GM12864 (cell line): ENCODE results near the gene MAP7D2.

Source experiments
- DNase-seq: peaks from one replicate; pipeline ENCODE4 v3.0.0-alpha.2; 2011; ENCODE audit warnings: low read depth
- H3K4me3 ChIP-seq: 2 replicates; pipeline ENCODE4 v1.5.1; 2011; ENCODE audit warnings: mild to moderate bottlenecking, low read depth, low read length, control low read depth
- TF ChIP-seq, protein P1 (sequence below): IDR thresholded peaks from 2 replicates; pipeline ENCODE4 v1.5.1; 2011; ENCODE audit warnings: low read depth, mild to moderate bottlenecking, moderate library complexity, low read length, control low read depth, inconsistent platforms; ENCODE audit errors: missing control alignments

The MAP7D2 gene

DNA sequence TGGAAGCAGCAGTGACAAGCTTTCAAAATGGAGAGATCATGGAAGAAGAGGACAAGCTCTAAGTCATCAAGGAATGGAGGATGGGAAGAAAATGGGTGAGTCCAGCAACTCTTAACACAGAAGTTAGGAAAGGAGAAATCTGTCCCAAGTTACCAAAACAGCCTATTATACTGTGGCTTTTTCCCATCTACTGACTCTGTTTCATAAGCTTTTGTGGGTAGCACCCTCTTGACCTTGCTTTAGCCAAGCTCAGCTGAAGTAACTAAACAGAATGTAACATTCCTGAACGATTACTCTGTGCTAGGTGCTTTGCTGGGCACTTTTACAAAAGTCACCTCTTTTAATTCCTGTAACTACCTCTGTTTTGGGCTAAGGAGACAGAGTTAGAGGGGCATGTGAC lies 54.9 kb downstream of the MAP7D2 start:
- no peak for DNase-seq

DNA sequence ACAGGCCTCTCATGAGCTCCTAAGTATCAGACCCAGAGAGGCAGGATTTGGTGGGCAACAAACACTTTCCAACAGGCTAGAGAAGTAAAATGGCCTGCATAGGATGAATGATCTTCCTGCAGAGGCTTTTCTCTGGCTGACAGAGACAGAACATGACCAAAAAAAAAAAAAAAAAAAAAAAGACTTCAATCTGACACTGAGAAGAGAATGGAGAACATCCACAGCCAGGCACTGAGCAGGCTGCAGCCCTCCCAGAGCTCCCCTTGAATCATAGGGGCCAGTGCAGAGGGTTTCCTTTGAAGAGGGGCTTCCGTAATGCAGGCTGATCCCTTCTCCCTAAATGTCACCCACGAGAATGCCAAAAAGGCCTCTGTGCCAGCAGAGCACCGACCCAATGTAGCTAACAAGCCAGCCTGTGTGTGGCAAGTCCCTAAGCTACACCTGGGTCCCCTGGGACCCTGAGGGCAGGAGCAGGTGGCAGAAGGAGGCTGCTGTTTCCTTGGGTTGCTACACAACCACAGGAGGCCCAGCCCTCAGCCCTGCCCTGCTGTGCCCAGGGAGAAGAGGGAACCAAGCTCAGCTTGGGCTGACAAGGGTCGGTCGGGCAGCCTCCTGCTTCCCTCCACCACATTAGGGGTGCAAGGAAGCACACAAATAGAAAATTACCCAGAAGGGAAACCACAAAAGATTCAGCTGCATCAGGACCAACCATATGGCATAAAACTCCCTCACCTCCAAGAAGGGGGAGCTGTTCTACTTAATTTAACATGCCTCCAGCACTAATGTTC lies 55.6 kb downstream of the MAP7D2 start:
- TF ChIP-seq, protein P1, sequence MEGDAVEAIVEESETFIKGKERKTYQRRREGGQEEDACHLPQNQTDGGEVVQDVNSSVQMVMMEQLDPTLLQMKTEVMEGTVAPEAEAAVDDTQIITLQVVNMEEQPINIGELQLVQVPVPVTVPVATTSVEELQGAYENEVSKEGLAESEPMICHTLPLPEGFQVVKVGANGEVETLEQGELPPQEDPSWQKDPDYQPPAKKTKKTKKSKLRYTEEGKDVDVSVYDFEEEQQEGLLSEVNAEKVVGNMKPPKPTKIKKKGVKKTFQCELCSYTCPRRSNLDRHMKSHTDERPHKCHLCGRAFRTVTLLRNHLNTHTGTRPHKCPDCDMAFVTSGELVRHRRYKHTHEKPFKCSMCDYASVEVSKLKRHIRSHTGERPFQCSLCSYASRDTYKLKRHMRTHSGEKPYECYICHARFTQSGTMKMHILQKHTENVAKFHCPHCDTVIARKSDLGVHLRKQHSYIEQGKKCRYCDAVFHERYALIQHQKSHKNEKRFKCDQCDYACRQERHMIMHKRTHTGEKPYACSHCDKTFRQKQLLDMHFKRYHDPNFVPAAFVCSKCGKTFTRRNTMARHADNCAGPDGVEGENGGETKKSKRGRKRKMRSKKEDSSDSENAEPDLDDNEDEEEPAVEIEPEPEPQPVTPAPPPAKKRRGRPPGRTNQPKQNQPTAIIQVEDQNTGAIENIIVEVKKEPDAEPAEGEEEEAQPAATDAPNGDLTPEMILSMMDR: no peak
- DNase-seq: no peak
- no peak overlapping the region for H3K4me3 ChIP-seq

More for the DNA sequence above, 54.9 kb downstream of the MAP7D2 start:
- no peak overlapping the region for H3K4me3 ChIP-seq
- TF ChIP-seq, protein P1: no peak

DNA sequence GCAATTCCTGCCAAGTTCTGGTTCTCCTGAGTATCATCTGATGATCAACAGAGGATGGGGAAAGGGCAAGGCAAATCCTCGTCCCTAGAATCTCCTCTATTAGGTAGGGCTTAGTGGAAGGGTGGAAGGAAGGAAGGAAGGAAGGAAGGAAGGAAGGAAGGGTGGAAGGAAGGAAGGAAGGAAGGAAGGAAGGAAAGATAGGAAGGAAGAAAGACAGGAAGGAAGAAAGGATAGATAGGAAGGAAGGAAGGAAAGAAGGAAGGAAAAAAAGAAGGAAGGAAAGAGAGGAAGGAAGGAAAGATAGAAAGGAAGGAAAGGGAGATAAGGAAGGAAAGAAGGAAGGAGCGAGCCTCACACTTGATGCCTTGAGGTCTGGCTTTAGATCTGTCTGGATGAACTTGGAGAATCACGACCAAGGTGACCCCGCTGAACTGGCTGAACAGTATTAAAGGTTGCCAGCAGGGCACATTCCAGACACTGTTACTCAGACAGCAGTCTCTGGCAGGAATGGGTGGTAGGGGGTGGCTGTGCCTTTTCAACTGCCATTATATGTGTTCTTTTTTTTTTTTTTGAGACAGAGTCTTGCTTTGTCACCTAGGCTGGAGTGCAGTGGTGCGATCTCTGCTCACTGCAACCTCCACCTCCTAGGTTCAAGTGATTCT lies 57.1 kb downstream of the MAP7D2 start:
- no peak for DNase-seq
- H3K4me3 ChIP-seq: no peak overlapping the region
- TF ChIP-seq, protein P1: no peak

DNA sequence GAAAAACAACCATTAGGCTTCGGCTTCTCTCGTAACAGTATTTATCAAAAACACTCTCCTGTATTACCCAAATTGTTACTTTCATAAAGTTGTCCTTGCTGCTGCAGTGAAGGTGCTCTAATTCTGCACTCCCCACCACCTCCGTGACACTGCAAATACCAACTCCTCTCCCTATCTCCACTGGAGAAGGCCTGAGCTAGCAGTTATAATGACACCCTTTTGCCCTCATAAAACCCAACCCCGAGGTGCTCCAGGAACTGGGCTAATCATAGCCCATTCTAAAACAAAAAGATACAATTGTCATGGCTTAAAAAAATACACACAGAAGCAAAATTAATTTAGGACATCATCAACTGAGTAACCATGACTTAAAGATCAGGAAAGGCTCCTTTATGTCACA lies 59.2 kb downstream of the MAP7D2 start:
- TF ChIP-seq, protein P1: no peak
- DNase-seq: no peak
- H3K4me3 ChIP-seq: no peak overlapping the region

DNA sequence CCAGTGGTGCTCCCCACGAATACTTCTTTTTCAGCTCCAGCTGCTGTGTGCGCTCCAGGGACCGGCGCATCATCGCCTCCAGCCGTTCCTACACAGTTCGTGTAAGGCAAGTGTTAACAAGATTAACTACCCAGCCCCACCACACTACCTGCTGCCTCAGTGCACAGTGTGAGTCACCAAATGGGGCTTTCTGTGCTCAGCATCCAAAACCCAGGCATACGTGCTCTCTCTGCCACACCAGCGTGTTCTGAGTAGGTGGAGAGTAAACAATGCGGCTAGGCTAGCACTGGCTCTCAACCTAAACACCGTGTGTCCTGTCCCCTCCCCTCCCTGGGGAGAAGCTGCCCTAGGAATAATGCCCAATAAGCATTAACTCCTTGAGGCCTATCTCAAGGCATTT lies 60.0 kb downstream of the MAP7D2 start:
- H3K4me3 ChIP-seq: no peak overlapping the region
- DNase-seq: no peak
- TF ChIP-seq, protein P1: no peak

DNA sequence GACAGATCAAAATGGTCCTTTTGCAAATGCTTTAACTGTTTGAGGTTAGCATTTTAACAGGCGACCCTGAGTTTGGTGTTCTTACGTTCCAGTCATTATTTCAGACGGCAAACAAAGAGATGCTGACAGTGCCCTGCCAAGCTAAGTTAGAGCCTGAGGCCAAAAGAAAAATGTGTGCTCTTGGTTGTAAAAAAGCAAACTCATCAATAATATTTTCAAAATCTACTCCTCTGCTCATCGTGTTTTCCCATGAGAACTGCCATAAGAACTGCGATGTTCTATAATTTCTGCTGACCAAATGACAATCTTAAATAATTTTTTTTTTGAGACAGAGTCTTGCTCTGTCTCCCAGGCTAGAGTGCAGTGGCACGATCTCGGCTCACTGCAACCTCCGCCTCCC lies 63.2 kb downstream of the MAP7D2 start:
- no peak for DNase-seq
- H3K4me3 ChIP-seq: no peak overlapping the region
- TF ChIP-seq, protein P1: no peak
